NOMO-1 (cell line): ENCODE measurements around the gene COL11A2.

Experiments
- DNase-seq, 2 experiments: peaks; one replicate each; lab custom pipeline; 2025; ENCODE audit not compliant: unreplicated experiment in 2 of 2; lab: John Stamatoyannopoulos, UW

COL11A2 gene

DNA sequence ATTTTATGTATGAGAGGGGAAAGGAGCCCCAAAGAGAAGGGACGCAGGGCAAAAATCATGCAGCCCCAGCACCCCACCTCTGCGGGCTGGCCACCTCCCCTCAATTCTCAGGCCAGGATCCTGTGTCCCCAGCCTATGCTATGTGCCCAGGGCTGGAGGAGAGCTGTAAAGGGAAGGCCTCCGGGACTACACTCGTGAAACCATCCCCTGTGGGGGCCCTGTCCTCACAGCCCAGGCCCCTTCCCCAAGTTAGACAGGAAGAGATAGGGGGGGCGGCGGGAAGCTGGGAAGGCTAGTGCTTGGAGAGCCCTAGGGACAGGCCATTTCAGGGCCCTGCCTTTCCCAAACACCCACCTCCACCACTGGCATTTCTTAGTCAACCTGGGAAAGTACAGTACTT lies 1.4 kb upstream of the COL11A2 start:
- DNase-seq = no peak

GRCh38 chr6:33192671-33193602 lies 670 bp upstream of the COL11A2 start:
- DNase-seq = no peak

- no peak for DNase-seq
These were observed 723 bp downstream of the COL11A2 start for GRCh38 chr6:33191383-33192104.

DNA sequence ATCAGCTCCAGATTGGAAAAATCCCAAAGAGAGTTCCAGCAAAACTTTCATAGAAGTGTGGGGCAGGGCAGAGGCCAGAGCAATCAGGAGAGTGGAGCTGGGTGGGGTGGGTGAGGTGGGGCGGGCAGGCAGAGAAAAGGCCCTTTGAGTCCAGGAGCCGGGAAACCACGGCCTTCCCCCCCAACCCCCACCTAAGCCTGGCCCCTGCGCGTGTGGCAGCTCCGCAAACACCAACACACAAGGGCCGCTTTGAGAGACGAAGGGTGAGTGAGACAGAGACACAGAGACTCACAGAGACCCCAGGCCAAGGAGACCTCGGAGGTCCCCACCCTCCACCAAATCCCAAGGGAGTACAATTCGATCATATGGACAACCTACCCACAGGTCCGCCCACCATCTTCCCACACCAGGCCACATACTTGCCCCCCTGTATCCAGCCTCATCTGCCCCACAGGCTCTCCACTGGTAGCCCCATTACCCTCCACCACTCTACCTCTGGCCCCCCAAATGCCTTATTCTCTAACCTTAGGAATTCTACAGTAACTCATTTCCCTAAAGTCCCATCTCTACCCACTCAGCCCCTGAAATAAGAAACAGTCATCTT lies 1.7 kb downstream of the COL11A2 start:
- DNase-seq = no peak

DNA sequence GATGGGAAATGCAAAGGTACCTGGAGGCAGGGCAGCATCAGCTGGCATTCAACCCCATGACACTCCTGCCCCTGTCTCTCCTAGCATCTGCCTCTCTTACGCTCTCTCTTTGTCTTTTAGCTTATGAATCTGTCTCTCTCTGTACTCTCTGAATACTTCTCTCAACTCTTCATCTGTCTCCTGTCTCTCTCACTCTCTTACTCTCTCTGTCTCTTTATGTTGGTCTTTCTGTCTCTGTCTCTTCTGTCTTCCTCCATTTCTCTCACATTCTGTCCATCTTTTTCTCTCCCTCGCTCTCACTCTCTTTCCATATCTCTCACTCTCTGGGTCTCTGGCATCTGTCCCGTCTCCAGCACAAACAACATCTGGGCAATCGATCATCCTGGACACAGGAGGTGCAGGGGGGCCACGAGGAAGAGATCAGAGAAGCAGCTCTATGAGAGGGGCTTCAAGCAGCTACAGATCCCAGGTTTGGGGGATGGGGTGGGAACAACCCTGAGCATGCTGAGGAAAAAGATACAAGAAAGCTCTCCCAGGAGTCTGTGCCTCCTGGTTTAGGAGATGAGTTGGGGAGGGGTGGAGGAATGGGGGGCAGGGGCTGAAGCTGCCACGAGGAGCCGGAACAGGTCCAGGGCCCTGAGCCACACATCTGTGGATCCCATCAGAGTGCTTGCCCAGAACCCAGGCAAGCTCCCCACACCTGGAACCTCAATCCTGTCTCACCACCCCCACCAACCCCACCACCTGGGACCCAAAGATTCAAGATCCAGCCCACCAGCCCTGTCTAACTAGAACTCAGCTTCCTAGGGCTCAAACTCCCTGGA lies 2.4 kb downstream of the COL11A2 start:
- DNase-seq = no peak

DNA sequence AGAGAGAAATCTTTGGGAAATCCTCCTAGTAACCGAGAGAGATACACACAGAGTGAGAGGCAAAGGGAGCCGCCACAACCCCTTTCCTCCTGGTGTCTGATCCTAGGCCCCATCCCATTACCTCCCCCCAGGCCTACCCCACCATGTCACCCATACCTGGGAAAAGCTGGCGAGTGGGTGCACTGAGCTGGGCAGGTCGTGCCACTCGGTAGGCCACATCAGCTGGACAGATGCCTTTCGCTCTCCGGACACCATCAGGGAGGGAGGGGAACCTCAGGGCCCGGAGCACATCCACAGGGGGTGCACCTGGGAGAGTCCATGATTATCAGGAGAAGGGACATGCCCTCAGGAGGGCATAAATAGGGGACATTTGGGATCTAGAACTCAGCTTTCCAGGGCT lies 3.1 kb downstream of the COL11A2 start:
- no peak for DNase-seq

DNA sequence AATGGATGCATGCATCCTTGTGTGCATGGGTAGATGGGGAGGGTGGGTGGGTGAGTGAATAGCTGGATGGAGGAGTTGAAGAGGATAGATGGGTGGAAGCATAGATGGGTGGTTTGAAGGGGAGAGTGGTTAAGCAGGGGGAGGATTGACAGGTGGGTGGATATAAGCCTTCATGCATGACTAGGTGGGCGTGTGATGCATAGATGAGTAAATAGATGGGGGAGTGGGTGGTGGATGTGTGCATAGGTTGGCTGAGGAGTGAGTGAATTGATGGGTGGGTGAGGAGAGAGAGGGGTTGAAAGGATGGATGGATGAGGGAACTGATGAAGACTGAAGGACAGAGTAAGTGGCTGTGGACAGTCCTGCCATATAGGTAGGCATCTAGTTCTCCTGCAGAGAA lies 4.5 kb downstream of the COL11A2 start:
- DNase-seq = no peak

DNA sequence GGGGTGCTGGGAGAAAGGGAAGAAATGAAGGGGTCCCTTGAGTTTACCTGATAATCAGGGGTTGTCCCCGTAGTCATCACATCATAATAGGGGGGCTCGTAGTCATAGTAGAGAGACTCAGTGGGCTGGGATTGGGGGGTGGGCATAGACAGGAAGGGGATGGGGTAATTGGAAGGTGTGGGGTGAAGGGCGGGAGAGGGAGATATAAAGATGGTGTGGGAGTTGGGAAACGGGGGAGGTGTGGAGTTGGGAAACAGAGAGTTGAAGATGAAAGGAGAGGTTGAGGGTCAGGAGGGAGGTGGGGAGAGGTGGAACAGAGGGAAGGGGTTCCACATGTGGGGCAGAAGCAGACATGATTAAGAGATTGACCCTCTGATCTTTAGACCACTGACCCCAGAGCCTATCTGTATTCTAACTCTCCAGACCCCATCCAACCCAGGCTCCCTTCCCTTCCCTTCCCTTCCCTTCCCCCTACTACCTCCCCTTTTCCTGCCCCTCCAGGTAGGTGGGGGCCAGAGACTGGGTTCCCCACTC lies 6.5 kb downstream of the COL11A2 start:
- DNase-seq = no peak

- DNase-seq = no peak
These were observed 7.1 kb downstream of the COL11A2 start for GRCh38 chr6:33185190-33185589.

DNA sequence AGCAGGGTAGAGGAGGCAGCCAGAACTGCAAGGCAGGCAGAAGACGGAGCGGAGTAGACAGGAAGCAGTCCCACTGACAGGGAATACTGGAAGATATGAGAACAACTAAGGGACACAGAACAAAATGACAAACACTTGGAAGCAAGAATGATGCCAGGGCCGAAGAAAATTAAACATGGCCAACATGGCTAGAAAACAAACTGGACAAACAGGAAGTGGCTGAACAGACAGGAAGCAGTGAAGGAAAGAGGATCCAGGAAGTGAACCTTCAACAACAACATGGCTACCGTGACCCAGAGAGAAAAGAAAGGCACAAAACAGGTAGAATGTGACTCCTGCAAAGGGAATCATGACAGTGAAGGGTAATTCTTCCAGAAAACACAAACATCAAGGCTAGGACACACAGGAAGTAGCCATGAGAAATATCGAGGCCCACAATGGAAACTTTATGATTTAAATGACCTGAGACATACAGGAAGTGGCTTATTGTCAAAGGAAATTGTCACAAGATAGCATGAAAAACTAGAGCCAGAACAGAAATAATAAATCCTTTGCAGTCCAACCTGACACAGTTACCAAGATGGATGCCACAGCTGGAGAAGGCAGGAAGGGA lies 9.1 kb downstream of the COL11A2 start:
- DNase-seq = peak in 1 of 2 experiments; percentile 19

DNA sequence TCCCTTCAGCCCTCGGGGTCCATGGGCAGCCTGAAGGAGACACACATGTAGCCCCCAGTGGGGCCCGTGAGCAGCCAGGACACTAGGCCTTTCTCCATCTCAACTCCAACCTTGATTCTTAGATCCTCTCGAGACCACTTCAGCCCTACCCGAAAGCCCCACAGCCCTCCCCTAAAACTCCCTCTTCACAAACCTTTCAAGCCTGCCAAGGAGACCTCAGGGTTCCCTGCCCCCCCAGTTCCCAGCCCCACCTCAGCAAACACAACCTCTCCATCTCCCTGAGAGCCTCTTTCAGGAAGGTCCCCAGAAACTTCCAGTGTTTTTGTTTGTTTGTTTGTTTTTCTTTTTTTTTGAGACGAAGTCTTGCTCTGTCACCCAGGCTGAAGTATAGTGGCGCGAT lies 11.1 kb downstream of the COL11A2 start:
- DNase-seq = no peak

- no peak for DNase-seq
These were observed 13.4 kb downstream of the COL11A2 start for GRCh38 chr6:33178755-33179475.

- no peak for DNase-seq
These were observed 14.5 kb downstream of the COL11A2 start for GRCh38 chr6:33177552-33178446.

GRCh38 chr6:33176906-33177305 lies 15.4 kb downstream of the COL11A2 start:
- no peak for DNase-seq

GRCh38 chr6:33175436-33176069 lies 16.7 kb downstream of the COL11A2 start:
- DNase-seq = no peak

DNA sequence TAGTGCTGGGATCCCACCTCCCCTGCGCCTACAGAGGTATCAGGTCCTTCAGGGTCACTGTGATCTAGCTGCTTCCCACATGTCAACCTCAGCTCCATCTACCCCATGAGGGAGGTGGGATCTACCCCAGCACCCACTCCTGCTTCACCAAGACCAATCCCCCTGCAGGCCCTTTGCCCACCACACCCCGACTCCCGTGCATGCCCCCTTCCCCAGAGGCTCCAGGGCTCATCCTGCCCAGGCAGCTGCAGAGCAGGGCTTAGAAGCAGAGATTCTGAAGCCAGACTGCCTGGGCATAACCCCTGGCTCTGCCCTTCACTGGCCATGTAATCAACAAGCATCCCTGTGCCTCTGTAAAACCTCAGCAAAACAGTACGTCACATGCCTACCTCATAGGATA lies 17.5 kb downstream of the COL11A2 start:
- no peak for DNase-seq

GRCh38 chr6:33173535-33174180 lies 18.6 kb downstream of the COL11A2 start:
- DNase-seq = no peak
